Activated CD4-positive, alpha-beta T cell treated with anti-CD3 and anti-CD28 coated beads for 36 hours (primary cell): Measurements from ENCODE around the gene RGS9BP. TPM values are rescaled to one million over a fixed set of nuclear protein-coding genes. Genes with fewer than 3 reads are reported as not detected.

Experiments used
- ATAC-seq: fragments of 200-7000 bp; cut with Tn5 transposase; one replicate; pipeline ENCODE4 v1.10.0; 2021; ENCODE audit warnings: mild to moderate bottlenecking, moderate library complexity
- CTCF ChIA-PET: fragments of 350-600 bp; sonication (Branson Sonifier 250); formaldehyde crosslinking; loops from one replicate; lab custom pipeline; 2021; ENCODE audit warnings: antibody characterized with exemption; lab: Charles Lee
- POLR2A ChIA-PET: fragments of 350-600 bp; sonication (Branson Sonifier 250); formaldehyde crosslinking; loops from one replicate; lab custom pipeline; 2021; ENCODE audit warnings: antibody characterized with exemption, inconsistent platforms; lab: Charles Lee
- DNase-seq: peaks from one replicate; pipeline ENCODE4 v3.0.0-alpha.2; 2020
- H3K27ac Mint-ChIP-seq: one replicate; pipeline ENCODE4 v1.8.0; 2021; ENCODE audit warnings: mixed read lengths
- H3K27me3 Mint-ChIP-seq: one replicate; pipeline ENCODE4 v1.8.0; 2021; ENCODE audit warnings: mixed read lengths
- H3K36me3 Mint-ChIP-seq: one replicate; pipeline ENCODE4 v1.8.0; 2021; ENCODE audit warnings: low read depth, mixed read lengths
- H3K4me1 Mint-ChIP-seq: one replicate; pipeline ENCODE4 v1.8.0; 2021; ENCODE audit warnings: mixed read lengths
- H3K4me3 Mint-ChIP-seq: one replicate; pipeline ENCODE4 v1.8.0; 2021; ENCODE audit warnings: mild to moderate bottlenecking, moderate library complexity, mixed read lengths
- H3K9me3 Mint-ChIP-seq: one replicate; pipeline ENCODE4 v1.8.0; 2021; ENCODE audit warnings: low read depth, mixed read lengths
- intact Hi-C, 2 experiments: fragments of 100-400 bp; cut with DNase I in 1 of 2; cut with micrococcal nuclease in 1 of 2; formaldehyde crosslinking; loops; one replicate each; pipeline versions ENCODE4 v1.14.2 to v1.15.1; 2022 to 2024; cut with DNase I, micrococcal nuclease
- total RNA-seq, 2 experiments: library from RNA; stranded (reverse); gene quantifications; one replicate each; pipeline ENCODE4 v1.2.3, GENCODE V29; 2021

The RGS9BP gene, protein sequence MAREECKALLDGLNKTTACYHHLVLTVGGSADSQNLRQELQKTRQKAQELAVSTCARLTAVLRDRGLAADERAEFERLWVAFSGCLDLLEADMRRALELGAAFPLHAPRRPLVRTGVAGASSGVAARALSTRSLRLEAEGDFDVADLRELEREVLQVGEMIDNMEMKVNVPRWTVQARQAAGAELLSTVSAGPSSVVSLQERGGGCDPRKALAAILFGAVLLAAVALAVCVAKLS
- under 1 TPM; 0.05 to 0.07 TPM for total RNA-seq

DNA sequence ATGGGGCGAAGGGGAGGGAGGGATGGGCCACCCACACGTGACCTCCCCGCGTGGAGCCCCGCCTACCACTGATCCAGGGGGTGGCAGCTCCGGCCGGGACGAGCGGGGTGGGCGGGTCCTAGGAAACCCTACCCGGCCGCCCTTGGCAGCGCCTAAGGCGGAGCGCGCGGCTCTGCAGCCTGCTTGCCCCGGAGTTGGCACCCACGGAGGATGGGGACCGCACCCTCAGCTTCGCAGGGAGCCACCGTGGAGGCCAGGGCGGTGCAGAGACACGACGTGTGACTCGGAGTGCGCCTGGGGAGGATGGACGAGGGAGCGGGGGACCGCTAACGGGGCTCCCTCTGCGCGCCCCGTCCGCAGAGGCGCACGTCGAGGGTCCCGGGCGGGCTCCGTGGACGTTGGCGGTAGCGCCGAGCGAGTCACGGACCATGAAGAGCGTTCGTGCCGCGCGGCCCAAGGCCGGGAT lies at the start of gene RGS9BP:
Gene RGS9BP, plus strand, starts transcription at position 129 of the 466 bp plus-strand sequence. CDS start 416 bp downstream, outside the sequence.
- intact Hi-C loops, result loop anchor here (1.0 to 5.0 kb wide), 11 partner anchors 16 to 697 kb away; partner anchors contain the start of genes FAAP24 (in 2 of the 2), PDCD5 (in 2 of the 2), CEBPG (in 1 of the 2) and DPY19L3 (in 1 of the 2)
- no peak within 1 kb of the TSS for H3K27ac Mint-ChIP-seq
- ATAC-seq (peak; percentile 40), DNase-seq (peak; percentile 73)
- no peaks in the 10 kb centered on the region for H3K9me3 Mint-ChIP-seq
- POLR2A ChIA-PET, result interaction anchor here (0.7 to 1.6 kb wide), 3 partner anchors 16 to 18 kb away, joined by 3 to 8 read pairs (median 3); no protein-coding TSS in a partner anchor
- peaks cover 2% of the 10 kb centered on the region for H3K36me3 Mint-ChIP-seq
- peaks cover 11% of the 10 kb centered on the region for H3K27me3 Mint-ChIP-seq
- peak within 1 kb of the TSS; percentile 78 for H3K4me3 Mint-ChIP-seq
- CTCF ChIA-PET, result interaction anchor here (0.5 to 1.1 kb wide), 8 partner anchors 16 to 402 kb away, joined by 3 to 5 read pairs (median 3); partner anchors contain the start of gene NUDT19
- H3K4me1 Mint-ChIP-seq, result peaks cover 28% of the 10 kb centered on the region

DNA sequence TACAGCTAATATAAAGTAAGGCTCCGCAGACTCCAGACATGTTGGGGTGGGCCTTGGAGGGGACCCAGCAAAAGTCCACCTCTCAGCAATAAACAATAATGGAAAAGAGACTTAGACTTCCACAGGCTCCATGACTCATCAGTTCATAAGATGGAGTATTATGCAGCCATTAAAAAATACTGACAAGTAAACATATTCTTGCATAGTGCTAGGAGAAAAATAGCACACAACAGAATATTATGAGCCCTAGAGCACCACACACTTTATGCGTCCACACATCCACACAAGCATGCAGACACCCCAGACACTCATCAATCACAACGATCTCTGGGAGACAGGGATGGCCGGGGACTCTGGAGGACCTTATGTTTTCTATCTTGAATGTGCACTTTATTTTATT lies 48.7 kb upstream of the RGS9BP start:
- intact Hi-C loops, result no loop called here
- ChIA-PET POLR2A (no interaction called here), CTCF (interaction anchor here (0.7 kb wide), 1 partner anchor 241 kb away, joined by 3 read pairs; no protein-coding TSS in a partner anchor)
- ATAC-seq, result no peak
- DNase-seq, result no peak
- Mint-ChIP-seq H3K27me3 (no peaks in the 10 kb centered on the region), H3K36me3 (peaks cover 10% of the 10 kb centered on the region), H3K4me1 (no peaks in the 10 kb centered on the region), H3K9me3 (no peaks in the 10 kb centered on the region), H3K27ac (no peak overlapping the region), H3K4me3 (no peak overlapping the region)

DNA sequence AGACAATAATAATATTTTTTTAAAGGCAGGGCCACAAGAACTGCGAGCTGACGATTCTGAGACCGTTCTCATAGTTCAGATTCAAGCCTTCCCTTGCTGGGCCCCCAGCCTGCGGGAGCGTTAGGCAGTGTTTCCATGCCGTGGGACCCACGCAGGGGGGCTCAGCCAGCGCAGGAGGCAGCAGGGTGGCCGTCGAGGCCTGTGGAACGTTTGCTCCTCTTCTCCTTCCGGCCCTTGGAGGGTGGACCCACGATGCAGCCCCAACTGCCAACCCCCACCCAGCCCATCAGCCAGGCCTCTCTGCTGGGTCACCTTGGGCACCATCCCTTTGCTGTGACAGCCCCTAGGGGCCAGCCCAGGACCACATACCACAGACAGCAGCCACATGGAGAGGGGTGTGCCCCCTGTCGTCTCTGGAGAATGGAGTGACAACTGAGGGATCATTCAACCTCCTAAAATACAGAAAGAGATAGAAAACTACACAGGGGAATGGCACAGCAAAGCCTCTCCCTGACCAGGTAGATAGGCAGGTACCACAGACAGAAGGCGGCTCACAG lies 47.9 kb upstream of the RGS9BP start:
- ChIA-PET POLR2A (no interaction called here), CTCF (interaction anchor here (0.7 kb wide), 1 partner anchor 242 kb away, joined by 3 read pairs; no protein-coding TSS in a partner anchor)
- H3K9me3 Mint-ChIP-seq, result no peaks in the 10 kb centered on the region
- H3K27me3 Mint-ChIP-seq, result no peaks in the 10 kb centered on the region
- no peak overlapping the region for H3K27ac Mint-ChIP-seq
- ATAC-seq, result no peak
- H3K4me1 Mint-ChIP-seq, result no peaks in the 10 kb centered on the region
- intact Hi-C loops, result no loop called here
- H3K36me3 Mint-ChIP-seq, result peaks cover 7% of the 10 kb centered on the region
- DNase-seq, result no peak
- no peak overlapping the region for H3K4me3 Mint-ChIP-seq

DNA sequence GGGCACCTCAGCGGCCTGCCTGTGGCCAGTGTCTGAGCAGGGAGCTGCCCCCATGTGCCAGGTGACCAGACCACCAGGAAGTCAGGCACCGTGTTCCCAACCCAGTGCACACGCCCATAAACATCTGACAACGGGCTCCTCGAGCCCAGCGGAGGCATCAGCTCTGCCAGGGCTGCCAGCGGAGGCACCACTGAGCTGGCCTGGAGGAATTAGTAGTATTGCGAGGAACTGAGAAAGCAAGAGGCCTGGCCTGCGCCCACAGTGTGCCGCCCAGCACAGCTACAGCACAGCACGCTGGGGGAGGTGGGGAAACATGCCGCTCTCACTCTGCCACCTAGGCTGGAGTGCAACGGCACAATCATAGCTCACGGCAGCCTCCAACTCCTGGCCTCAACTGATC lies 45.3 kb upstream of the RGS9BP start:
- H3K4me3 Mint-ChIP-seq, result no peak overlapping the region
- intact Hi-C loops, result no loop called here
- POLR2A ChIA-PET, result no interaction called here
- ATAC-seq (no peak), DNase-seq (no peak)
- H3K36me3 Mint-ChIP-seq, result peaks cover 4% of the 10 kb centered on the region
- no peaks in the 10 kb centered on the region for H3K27me3 Mint-ChIP-seq
- H3K4me1 Mint-ChIP-seq, result no peaks in the 10 kb centered on the region
- CTCF ChIA-PET, result interaction anchor here (0.8 kb wide), 2 partner anchors 30 to 624 kb away, joined by 3 read pairs; no protein-coding TSS in a partner anchor
- no peaks in the 10 kb centered on the region for H3K9me3 Mint-ChIP-seq
- H3K27ac Mint-ChIP-seq, result no peak overlapping the region

- no peak for ATAC-seq
- POLR2A ChIA-PET, result no interaction called here
- no peaks in the 10 kb centered on the region for H3K9me3 Mint-ChIP-seq
- CTCF ChIA-PET, result no interaction called here
- no peaks in the 10 kb centered on the region for H3K4me1 Mint-ChIP-seq
- no peaks in the 10 kb centered on the region for H3K27me3 Mint-ChIP-seq
- DNase-seq, result no peak
- H3K36me3 Mint-ChIP-seq, result peaks cover 13% of the 10 kb centered on the region
- no peak overlapping the region for H3K4me3 Mint-ChIP-seq
- no peak overlapping the region for H3K27ac Mint-ChIP-seq
- intact Hi-C loops, result no loop called here
Observed at GRCh38 chr19:32631381-32631780, 44.3 kb upstream of the RGS9BP start.

GRCh38 chr19:32637480-32637879 lies 38.2 kb upstream of the RGS9BP start:
- Mint-ChIP-seq H3K36me3 (peaks cover 38% of the 10 kb centered on the region), H3K9me3 (no peaks in the 10 kb centered on the region), H3K4me3 (no peak overlapping the region), H3K27me3 (no peaks in the 10 kb centered on the region), H3K27ac (no peak overlapping the region), H3K4me1 (peaks cover 7% of the 10 kb centered on the region)
- ATAC-seq (no peak), DNase-seq (no peak)
- ChIA-PET CTCF (no interaction called here), POLR2A (no interaction called here)
- intact Hi-C loops, result no loop called here

- POLR2A ChIA-PET, result no interaction called here
- ATAC-seq (no peak), DNase-seq (no peak)
- no peak overlapping the region for H3K4me3 Mint-ChIP-seq
- H3K27me3 Mint-ChIP-seq, result no peaks in the 10 kb centered on the region
- no peaks in the 10 kb centered on the region for H3K9me3 Mint-ChIP-seq
- intact Hi-C loops, result no loop called here
- no peak overlapping the region for H3K27ac Mint-ChIP-seq
- H3K36me3 Mint-ChIP-seq, result peaks cover 46% of the 10 kb centered on the region
- peaks cover 19% of the 10 kb centered on the region for H3K4me1 Mint-ChIP-seq
- CTCF ChIA-PET, result interaction anchor here (0.7 to 1.8 kb wide), 2 partner anchors 36 to 38 kb away, joined by 3 to 5 read pairs; no protein-coding TSS in a partner anchor
Observed at GRCh38 chr19:32638625-32639024, 37.0 kb upstream of the RGS9BP start.

- POLR2A ChIA-PET, result no interaction called here
- H3K9me3 Mint-ChIP-seq, result no peaks in the 10 kb centered on the region
- H3K4me3 Mint-ChIP-seq, result no peak overlapping the region
- peaks cover 36% of the 10 kb centered on the region for H3K4me1 Mint-ChIP-seq
- CTCF ChIA-PET, result no interaction called here
- H3K27me3 Mint-ChIP-seq, result no peaks in the 10 kb centered on the region
- peak; percentile 99 for ATAC-seq
- intact Hi-C loops, result loop anchor here in 1 of 2 experiments (2.0 kb wide), 1 partner anchor 32 kb away; the partner anchor contains the start of genes ANKRD27 and RGS9BP
- H3K27ac Mint-ChIP-seq, result no peak overlapping the region
- DNase-seq, result peak; percentile 84
- H3K36me3 Mint-ChIP-seq, result peaks cover 50% of the 10 kb centered on the region
Observed at GRCh38 chr19:32642771-32643170, 32.9 kb upstream of the RGS9BP start.

DNA sequence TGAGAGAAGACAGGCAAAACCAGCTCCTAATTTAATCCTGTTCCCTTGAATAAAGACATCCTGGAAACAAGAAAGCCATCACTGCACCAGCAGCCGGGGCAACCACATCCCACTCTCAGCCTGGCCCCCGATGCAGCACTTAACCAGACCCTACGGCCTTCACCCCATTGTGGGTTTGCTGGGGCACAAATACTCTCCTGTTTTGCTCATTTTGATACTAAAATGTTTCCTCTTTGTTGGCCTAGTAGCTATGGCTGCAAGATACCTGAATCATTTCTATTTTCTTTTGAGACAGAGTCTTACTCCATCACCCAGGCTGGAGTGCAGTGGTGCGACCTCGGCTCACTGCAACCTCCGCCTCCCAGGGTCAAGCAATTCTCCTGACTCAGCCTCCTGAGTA lies 29.1 kb upstream of the RGS9BP start:
- H3K36me3 Mint-ChIP-seq, result peaks cover 45% of the 10 kb centered on the region
- ChIA-PET POLR2A (interaction anchor here (0.7 kb wide), 1 partner anchor 327 kb away, joined by 3 read pairs; no protein-coding TSS in a partner anchor), CTCF (interaction anchor here (1.1 kb wide), 1 partner anchor 10 kb away, joined by 5 read pairs; no protein-coding TSS in a partner anchor)
- H3K9me3 Mint-ChIP-seq, result no peaks in the 10 kb centered on the region
- peak overlapping the region; percentile 6 for H3K27ac Mint-ChIP-seq
- intact Hi-C loops, result no loop called here
- ATAC-seq (no peak), DNase-seq (peak; percentile 21)
- H3K4me1 Mint-ChIP-seq, result peaks cover 36% of the 10 kb centered on the region
- no peak overlapping the region for H3K4me3 Mint-ChIP-seq
- H3K27me3 Mint-ChIP-seq, result no peaks in the 10 kb centered on the region

GRCh38 chr19:32647361-32647760 lies 28.3 kb upstream of the RGS9BP start:
- CTCF ChIA-PET, result interaction anchor here (0.7 kb wide), 1 partner anchor 29 kb away, joined by 4 read pairs; no protein-coding TSS in a partner anchor
- H3K4me3 Mint-ChIP-seq, result no peak overlapping the region
- ATAC-seq, result no peak
- DNase-seq, result no peak
- no peaks in the 10 kb centered on the region for H3K9me3 Mint-ChIP-seq
- no peak overlapping the region for H3K27ac Mint-ChIP-seq
- H3K36me3 Mint-ChIP-seq, result peaks cover 41% of the 10 kb centered on the region
- H3K27me3 Mint-ChIP-seq, result no peaks in the 10 kb centered on the region
- POLR2A ChIA-PET, result interaction anchor here (0.7 kb wide), 1 partner anchor 326 kb away, joined by 3 read pairs; no protein-coding TSS in a partner anchor
- peaks cover 30% of the 10 kb centered on the region for H3K4me1 Mint-ChIP-seq
- intact Hi-C loops, result no loop called here

DNA sequence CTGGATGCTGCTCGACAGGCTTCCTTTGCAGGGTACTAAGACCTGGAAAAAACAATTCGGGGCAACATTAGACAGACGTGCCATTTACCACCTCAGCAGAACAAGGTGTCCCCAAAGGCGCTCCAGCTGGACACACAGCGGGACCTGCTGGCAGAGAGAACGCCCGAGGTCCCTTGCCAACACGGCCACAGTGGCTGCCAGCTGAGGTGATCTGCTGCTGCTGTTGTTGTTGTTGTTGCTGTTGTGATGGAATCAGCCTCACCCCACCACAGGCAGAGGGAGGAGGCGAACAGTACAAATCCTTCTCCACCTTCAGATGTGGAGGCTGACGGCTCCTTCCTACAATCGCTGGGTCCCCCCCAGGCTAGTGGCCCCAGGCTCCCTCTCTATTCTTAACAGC lies 25.9 kb upstream of the RGS9BP start:
- Mint-ChIP-seq H3K9me3 (no peaks in the 10 kb centered on the region), H3K4me1 (peaks cover 10% of the 10 kb centered on the region), H3K36me3 (peaks cover 31% of the 10 kb centered on the region), H3K27ac (no peak overlapping the region), H3K4me3 (no peak overlapping the region), H3K27me3 (no peaks in the 10 kb centered on the region)
- POLR2A ChIA-PET, result no interaction called here
- CTCF ChIA-PET, result no interaction called here
- intact Hi-C loops, result no loop called here
- DNase-seq (no peak), ATAC-seq (no peak)
